ENCODE data around the gene CD300LG. TPM values are rescaled to one million over a fixed set of nuclear protein-coding genes. Genes with fewer than 3 reads are reported as not detected.
"Not testable (repeated sequence)": the region's sequence is repeated elsewhere in the genome, so short reads cannot be mapped to it uniquely, and the experiment has no call there.

The CD300LG gene
- polyA plus RNA-seq, 1 donor: 0.70 TPM

GRCh38 chr17:43854498-43854897 is 7.5 kb downstream of the CD300LG start:
- DNase-seq: no peak

- no peak for DNase-seq
Observed at GRCh38 chr17:43855061-43855460, 8.1 kb downstream of the CD300LG start.

GRCh38 chr17:43856141-43856540 is 9.2 kb downstream of the CD300LG start:
- DNase-seq: no peak

- no peak for DNase-seq
Observed at GRCh38 chr17:43857141-43857540, 10.2 kb downstream of the CD300LG start.

- DNase-seq: no peak
Observed at GRCh38 chr17:43857957-43858600, 11.1 kb downstream of the CD300LG start.

GRCh38 chr17:43860077-43860725 is 13.2 kb downstream of the CD300LG start:
- DNase-seq: no peak

GRCh38 chr17:43860927-43861622 is 14.1 kb downstream of the CD300LG start:
- no peak for DNase-seq

GRCh38 chr17:43861960-43862359 is 15.0 kb downstream of the CD300LG start:
- DNase-seq: no peak

- DNase-seq: no peak
Observed at GRCh38 chr17:43864161-43864984, 17.4 kb downstream of the CD300LG start.

GRCh38 chr17:43868226-43868994 is 21.4 kb downstream of the CD300LG start:
- DNase-seq: no peak

GRCh38 chr17:43869031-43869430 is 22.1 kb downstream of the CD300LG start:
- DNase-seq: not testable (repeated sequence)

GRCh38 chr17:43871946-43872690 is 25.1 kb downstream of the CD300LG start:
- no peak for DNase-seq

GRCh38 chr17:43873091-43873490 is 26.1 kb downstream of the CD300LG start:
- no peak for DNase-seq

- DNase-seq: no peak
Observed at GRCh38 chr17:43873815-43874214, 26.8 kb downstream of the CD300LG start.

- DNase-seq: no peak
Observed at GRCh38 chr17:43874293-43874692, 27.3 kb downstream of the CD300LG start.

GRCh38 chr17:43875476-43876147 is 28.6 kb downstream of the CD300LG start:
- no peak for DNase-seq

GRCh38 chr17:43877031-43877430 is 30.1 kb downstream of the CD300LG start:
- DNase-seq: no peak

- DNase-seq: no peak
Observed at GRCh38 chr17:43877451-43878155, 30.6 kb downstream of the CD300LG start.
